Hepatocyte (in vitro differentiated cells): ENCODE results near the gene PRKCA.

ENCODE experiments used
- EZH2phosphoT487 ChIP-seq: fragments of 200-600 bp; sonication (generic); IDR thresholded peaks from one replicate; pipeline ENCODE4 v1.6.1; 2018; ENCODE audit warnings: antibody characterized with exemption, mild to moderate bottlenecking, low read depth, moderate library complexity; ENCODE audit not compliant: unreplicated experiment, severe bottlenecking
- TF ChIP-seq, protein P1 (sequence below): fragments of 200-600 bp; sonication (generic); IDR thresholded peaks from 2 replicates; pipeline ENCODE4 v1.5.1; 2016; ENCODE audit warnings: antibody characterized with exemption, mild to moderate bottlenecking; ENCODE audit not compliant: poor library complexity

DNA sequence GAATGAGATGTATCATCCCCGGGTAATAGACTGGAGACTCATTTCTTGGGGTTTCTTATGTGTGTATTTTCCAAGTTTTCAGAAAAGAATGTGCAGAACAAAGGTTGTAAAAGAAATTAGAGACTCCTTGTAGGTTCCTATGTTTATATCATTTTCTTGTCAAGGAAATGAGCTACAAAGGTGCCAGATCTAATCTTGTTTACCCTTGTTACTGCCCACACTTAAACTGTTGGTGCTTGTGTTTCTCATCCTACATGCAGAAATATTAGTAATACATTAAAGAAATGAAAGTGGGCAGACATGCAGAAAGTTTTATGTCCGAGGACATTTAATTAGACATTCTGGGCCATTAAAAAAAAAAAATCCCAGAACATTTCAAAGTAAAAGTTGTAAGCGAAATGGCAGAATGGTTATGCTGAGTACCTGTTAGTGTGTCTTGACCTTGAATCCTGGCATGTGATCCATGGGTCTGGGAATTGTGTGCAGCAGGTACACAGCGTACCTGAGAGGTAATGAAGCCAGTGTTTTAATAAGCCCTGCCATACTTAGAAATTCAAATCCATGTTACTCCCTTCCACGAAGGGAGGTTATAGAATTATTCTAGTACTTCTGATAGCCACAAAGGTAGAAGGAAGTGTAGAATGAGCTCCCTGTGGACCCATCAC lies 469.9 kb downstream of the PRKCA start:
- TF ChIP-seq, protein P1, sequence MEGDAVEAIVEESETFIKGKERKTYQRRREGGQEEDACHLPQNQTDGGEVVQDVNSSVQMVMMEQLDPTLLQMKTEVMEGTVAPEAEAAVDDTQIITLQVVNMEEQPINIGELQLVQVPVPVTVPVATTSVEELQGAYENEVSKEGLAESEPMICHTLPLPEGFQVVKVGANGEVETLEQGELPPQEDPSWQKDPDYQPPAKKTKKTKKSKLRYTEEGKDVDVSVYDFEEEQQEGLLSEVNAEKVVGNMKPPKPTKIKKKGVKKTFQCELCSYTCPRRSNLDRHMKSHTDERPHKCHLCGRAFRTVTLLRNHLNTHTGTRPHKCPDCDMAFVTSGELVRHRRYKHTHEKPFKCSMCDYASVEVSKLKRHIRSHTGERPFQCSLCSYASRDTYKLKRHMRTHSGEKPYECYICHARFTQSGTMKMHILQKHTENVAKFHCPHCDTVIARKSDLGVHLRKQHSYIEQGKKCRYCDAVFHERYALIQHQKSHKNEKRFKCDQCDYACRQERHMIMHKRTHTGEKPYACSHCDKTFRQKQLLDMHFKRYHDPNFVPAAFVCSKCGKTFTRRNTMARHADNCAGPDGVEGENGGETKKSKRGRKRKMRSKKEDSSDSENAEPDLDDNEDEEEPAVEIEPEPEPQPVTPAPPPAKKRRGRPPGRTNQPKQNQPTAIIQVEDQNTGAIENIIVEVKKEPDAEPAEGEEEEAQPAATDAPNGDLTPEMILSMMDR = no peak
- TF ChIP-seq EZH2phosphoT487 = no peak
